Activated CD4-positive, alpha-beta T cell treated with anti-CD3 and anti-CD28 coated beads, Interleukin-2, Interleukin-6, amounts not matched to agents 100 ng/mL and 50 ng/mL, durations not matched to agents 16 hours and 8 hours (primary cell): ENCODE data around the gene SPAG17.
"Not testable (repeated sequence)": the region's sequence is repeated elsewhere in the genome, so short reads cannot be mapped to it uniquely, and the experiment has no call there.

Experiments
- DNase-seq: peaks from one replicate; pipeline ENCODE4 v3.0.0-alpha.2; 2020

Gene SPAG17

DNA sequence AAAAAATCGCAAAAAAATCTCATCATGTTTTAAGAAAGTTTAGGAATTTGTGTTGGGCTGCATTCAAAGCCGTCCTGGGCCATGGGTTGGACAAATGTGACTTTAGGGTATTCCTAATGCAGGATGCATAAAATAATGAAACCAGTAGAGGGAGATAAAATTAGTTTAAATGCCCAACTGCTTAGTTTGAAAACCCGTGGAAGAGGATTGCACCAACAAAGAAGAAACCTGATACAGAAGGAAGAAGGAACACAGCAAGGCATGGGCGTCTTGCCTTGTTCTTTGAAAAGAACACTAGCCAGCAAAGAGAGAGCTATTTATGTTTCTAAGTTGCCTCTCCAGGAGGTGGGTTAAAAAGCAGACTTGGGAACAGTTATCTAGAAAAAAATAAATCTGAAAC is 217.6 kb downstream of the SPAG17 start:
- DNase-seq: no peak

DNA sequence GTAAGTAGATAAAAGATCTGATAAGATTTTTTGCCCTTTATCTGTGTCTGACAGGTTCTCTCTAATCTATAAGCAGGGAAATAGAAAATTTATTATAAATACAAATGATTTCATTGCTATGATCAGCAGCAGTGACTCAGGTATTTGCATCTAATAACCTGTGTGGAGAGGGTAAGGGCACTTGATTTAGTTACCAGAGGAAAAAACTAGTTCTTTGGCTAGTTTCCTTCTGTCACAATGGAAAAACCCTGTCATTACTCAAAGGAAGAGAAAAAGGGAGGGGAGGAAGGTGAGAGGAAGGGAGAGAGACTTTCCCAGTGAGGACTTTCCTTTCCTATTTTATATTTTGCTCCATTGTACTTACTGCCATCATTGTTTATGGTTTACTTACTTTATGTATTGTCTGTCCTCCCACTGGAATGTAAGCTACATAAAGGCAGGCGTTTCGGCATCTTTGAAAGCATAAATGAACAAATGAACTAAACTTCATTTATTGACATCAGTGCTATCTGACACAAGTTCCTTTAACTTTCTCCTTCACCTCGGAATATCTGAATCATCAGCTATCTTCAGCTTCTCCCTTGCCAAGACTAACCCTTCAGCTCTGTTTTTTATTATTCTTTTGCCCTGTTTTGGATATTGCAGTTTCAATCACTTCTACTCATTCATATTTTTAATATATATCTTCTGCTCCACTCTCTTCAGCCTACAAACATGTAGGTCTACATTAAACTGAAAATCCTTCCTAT is 220.6 kb downstream of the SPAG17 start:
- no peak for DNase-seq

DNA sequence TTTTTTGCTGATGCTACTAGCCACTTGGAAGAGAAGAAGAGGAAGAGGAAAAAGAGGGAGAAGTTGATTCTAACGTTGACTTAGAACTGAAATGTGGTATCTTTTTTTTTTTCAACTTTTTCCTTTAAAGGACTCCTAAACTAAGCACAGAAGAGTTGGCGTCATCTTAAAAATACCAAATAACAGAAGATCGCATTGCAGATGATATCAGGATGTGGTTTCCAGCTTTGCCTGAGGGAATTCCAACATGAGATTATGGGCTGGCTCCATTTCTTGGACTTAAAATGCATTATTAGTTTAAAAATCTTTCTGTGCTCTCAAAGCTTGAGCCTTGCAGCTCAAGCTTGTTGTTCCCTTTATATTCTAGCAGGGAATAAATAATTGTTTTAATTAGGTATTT is 225.7 kb downstream of the SPAG17 start:
- no peak for DNase-seq

DNA sequence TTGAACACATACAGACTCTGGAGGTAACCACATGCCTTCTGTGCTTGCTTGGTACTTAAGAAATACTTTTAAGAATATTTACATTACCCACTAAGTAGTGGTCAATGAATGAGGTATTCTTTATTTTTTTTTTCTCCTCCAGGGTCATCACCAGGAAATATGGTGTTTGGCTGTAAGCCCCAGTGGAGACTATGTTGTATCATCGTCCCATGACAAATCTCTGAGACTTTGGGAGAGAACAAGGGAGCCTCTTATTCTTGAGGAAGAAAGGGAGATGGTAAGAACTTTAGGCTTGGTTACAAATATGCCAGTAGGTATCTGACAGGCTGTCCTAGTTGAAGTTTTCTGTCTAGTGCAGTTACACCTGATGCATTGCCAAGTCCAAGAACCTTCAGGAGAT is 232.6 kb downstream of the SPAG17 start:
- DNase-seq: no peak

DNA sequence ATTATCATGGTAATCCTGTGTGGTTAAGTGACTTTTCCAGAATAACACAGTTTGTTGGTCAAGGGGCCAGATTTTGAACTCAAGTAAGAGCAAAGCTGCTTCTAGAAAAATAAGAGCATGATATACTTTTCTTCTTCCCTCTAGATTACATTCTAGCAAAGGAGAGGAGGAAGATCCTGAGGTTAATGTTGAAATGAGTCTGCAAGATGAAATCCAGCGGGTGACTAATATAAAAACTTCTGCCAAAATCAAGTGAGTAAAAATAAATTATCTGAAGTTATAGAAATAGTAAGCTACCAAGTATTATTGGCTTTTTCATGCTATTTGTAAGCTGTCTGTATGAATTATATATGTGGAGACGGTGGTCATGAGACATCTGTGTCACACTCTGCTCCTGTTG is 242.7 kb downstream of the SPAG17 start:
- DNase-seq: no peak

DNA sequence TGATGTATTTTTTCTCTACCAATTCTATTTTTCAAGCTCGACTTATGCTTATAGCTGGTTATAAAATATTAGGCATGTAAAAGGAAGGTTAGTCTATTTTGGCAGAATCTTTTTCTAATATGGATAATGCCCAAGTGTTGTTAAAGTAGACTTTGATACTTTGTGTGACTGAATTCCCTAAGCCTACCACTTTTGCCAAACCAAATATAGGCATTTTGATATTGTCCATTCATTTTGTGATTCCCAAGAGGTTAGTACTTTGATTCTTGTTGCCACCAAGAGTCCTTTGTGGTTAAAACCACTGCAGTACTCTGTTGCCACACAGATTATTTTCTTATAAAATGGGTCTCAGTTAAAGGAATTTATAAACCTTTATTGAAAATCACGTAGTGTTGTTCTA is 251.3 kb downstream of the SPAG17 start:
- DNase-seq: no peak

DNA sequence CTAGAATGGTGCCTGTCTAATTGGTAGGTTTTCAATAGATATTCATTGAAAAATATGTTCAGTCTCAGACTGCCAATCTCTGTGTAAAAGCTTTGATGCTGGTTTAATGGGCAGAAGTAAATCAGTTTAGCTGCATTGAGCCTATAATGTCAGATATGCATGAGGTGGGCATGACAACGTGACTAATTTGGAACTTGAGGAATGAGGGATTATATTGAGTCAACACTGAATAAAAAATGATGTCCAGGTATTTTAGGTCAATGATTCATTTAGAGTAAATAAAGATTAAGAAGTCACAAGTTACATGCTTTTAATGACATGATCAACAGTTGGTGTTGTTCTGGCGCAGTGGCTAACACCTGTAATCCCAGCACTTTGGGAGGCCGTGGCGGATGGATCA is 252.5 kb downstream of the SPAG17 start:
- DNase-seq: no peak

DNA sequence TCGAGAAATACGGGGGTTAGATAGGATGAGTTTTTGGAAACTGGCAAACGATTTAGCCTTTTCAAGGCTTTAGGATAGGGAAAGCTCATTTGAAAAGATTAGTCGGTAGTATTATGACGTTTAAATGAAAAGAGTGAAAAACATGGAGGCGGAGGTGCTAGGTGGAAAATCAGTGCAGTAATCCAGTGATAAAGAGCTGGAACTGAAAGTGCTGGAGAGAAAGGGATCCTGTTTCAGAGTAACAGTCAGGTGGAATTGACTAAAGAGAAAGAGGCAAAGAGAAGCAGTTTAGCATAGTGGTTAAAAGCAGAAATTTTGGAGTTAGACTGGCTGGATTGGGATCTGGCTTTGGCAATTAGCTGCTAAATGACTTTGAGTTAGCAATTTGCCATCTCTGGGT is 254.5 kb downstream of the SPAG17 start:
- peak; percentile 4 for DNase-seq

DNA sequence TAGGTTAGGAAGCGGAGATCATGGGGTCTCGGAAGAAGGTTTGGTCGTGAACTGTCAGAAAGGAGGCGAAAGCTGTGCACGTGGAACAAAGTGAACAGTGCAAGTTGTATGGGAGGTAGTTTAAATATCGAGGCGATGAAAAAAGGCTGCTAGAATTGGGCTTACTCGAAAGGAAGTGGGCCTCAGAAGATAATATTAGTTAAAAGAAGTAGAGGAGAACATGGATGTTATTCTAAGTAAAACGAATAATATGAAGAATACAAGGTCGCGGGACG is 254.9 kb downstream of the SPAG17 start:
- no peak for DNase-seq

DNA sequence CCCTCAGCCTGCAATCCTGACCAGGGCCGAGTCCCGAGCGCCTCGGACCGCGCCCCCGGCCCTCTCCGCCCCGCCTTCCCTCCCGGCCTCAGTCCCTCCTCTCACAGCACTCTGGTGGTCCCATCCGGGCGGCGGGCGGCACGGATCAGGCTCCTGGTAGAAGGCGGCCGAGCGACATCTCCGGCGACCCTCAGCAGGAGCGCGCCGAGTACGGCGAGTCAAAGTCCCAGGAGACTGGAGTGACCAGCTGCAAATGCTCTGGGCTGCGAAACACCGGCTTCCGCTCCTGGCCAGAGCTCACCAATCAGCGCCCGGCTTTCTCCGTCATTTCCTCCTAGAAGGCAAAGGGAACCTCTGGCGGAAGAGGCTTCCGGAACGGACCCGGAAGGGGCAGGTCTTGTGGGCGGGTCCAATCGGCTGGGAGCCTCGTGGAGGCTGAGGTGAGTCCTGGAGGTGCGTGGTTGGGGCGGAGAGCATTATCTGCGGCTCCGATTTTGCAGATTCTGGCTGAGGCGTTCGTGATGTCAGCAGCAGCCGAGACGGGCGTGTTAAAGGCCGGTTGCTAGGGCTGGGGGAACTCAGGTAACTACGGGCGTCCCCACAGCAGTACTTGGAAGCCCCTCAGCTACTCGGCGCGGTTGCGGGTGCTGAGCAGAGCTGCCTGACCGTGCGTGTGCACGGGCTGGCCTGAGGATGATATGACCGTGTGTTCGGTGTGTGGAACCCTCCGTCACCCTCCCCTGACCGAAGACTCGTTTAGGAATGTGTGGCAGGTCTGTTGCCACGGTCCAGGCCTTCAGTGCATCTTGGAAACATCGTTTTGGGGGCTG is 255.5 kb downstream of the SPAG17 start, which contains the start of the genes GDAP2 and WDR3:
TSS of gene GDAP2 (minus strand) at position 279 of the 830 bp plus-strand sequence. CDS start 9,264 bp downstream, outside the sequence.
TSS of gene WDR3 (plus strand) at position 397 of the 830 bp plus-strand sequence. CDS start 3,581 bp downstream, outside the sequence.
- peak; percentile 98 for DNase-seq

DNA sequence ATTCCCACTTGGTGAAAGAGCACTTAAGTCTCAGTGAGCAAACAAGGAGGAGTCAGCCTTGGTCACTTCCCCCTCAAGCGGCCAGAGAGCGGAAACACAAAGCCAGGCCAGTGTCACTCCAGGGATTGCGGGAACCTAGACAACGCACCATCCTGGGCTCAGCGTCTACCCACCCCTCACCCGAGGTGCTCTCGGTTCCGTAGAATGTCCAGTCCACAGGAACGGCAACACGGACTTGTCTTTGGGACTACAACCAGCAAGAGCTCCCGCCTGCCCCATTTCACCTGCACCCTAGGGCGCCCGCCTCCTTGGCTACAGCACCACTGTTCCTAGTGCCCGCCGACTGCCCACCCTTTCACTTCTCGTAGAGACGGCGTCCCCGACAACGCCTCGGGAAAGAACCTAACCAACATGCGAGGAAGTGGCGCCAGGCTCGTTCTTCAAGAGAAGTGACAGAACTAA is 256.1 kb downstream of the SPAG17 start:
- DNase-seq: peak; percentile 18

DNA sequence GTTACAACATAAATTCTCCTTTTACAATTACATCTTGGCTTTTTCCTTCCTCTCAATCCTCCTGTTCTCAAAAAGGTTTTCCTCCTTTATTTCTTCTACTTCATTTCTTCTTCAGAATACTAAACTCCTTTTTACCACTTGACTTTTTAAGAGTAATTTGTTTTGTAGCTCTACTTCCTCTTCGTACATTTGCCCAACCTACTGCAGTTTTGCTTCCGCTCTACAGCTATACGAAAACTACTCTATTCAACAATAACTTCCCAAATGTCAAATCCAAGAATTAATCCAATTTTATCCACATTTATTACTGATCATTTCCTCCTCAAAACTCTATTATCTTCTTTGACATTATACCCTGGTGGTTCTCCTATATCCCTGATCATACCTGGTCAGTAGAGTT is 259.0 kb downstream of the SPAG17 start:
- no peak for DNase-seq

DNA sequence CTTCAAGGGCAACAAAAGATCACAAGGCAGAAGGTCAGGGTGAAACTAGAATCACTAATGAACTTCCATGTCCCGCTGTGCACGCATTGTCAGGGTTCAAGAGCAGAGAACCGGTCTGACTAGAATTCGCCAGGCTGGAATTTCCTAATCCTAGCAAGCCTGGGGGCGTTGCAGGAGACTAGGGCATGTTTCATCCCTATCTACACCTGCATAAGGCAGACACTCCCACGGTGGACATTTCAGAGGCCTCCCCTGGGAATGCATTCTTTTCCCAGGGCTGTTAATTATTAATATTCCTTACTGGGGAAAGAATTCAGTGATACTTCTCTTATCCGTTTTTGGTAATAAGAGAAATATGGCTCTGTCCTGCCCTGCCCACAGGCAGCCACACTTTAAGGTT is 262.3 kb downstream of the SPAG17 start:
- not testable (repeated sequence) for DNase-seq

DNA sequence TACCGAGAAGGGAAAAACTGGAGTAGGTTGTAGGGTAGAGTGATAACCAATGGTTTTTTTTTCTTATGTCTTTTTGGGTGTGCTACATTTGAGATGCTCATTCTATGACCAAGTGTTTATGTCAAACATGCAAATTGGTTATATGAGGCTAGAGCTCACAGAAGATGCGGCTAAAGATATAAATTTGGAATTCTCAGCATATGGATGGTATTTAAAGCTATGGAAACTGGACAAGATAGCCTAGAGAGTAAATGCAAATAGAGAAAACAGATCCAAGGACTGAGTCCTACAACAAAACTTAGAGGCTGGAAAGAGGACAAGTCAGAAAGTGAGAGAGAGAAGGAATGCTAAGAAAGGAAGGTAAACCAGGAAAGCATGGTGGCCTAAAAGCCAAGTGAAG is 263.0 kb downstream of the SPAG17 start:
- no peak for DNase-seq

DNA sequence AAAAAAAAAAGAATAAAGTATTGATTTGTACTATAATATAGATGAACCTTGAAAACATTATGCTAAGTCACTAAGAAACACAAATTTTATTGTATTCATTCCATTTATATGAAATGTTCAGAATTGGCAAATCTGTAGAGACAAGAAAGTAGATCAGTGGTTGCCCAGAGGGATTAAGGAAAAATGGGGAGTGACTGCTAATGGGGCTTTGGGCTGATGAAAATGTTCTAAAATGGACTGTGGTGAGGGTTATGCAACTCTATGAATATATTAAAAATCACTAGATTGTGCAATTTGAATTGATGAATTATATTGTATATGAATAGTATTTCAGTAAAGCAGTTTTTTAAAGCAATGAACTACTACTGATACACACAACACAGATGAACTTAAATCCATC is 265.7 kb downstream of the SPAG17 start:
- no peak for DNase-seq

DNA sequence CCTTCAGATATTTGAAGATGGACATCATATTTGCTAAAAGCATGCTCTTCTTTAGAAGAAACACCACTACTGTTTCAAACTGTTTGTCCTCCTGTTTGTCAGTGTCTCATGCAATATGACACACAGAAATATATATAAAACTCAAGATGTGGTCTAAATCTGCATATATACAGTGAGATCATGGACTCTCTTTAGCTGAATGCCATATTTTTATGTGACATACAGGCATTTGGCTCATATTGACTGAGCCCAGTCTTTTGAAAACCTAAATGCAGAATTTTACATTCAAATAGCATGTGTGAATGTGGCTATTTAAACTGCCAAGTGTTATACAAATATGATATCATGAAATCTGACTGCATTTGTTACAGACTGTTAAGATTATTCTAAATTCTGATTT is 274.0 kb downstream of the SPAG17 start:
- no peak for DNase-seq

DNA sequence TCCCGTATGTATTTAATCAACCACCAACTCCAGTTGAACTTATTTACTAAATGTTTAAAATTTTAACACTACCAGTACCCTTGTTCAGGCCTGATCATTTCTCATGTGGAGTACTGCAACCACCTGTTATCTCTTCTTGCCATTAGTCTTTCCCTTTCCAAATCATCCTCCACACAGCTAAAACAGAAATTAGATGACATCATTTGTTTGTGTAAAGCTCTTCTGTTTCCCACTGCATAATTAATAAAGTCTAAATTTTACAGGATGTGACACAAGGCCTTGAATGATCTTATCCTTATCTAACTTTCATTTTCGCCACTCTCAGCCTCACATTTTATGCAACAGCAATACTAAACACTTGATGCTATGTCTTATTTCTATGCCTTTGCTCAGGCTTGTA is 280.0 kb downstream of the SPAG17 start:
- DNase-seq: no peak

DNA sequence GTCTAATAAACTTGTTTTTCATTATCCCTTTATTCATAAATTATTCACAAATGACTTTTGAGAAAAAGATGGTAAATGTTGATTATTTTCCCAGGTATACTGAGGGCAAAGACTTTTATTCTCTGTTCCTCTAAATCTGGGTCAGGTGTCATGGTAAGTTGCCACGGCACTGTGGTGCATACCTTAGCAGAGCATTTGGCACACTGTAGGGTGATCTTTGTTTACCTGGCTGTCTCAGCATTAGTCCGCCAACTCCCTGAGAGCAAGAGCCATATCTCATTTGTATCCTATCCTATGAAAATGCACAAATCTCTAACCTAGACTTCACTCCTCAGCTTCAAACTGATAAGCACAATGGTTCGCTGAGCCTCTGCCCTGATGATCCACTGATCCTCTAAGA is 280.5 kb downstream of the SPAG17 start:
- DNase-seq: no peak
